ENCODE measurements around the gene ANXA4.

DNA sequence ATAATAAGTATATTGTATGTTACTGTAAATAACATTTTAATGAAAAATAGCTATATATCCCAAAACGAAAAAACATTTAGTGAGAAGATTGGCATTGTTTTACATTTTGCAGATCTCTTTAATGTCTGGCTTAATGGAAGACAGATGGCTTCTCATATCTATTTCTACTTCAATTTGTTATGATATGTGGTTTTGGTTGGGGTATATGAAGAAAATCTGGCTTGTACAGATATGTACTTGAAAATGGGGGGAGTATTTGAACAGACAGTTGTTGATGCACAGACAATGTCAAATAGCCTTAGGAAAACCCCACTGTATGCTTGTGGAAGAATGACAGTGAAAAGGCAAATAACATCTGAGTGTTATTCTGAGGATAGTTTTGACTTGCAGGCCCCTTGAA, 64.0 kb downstream of the ANXA4 start:
- no peak for TF ChIP-seq TCF7L2 (IDR thresholded peaks at IDR 0.05; ENCODE audit: low read depth, low read length)
- TF ChIP-seq, protein P1, sequence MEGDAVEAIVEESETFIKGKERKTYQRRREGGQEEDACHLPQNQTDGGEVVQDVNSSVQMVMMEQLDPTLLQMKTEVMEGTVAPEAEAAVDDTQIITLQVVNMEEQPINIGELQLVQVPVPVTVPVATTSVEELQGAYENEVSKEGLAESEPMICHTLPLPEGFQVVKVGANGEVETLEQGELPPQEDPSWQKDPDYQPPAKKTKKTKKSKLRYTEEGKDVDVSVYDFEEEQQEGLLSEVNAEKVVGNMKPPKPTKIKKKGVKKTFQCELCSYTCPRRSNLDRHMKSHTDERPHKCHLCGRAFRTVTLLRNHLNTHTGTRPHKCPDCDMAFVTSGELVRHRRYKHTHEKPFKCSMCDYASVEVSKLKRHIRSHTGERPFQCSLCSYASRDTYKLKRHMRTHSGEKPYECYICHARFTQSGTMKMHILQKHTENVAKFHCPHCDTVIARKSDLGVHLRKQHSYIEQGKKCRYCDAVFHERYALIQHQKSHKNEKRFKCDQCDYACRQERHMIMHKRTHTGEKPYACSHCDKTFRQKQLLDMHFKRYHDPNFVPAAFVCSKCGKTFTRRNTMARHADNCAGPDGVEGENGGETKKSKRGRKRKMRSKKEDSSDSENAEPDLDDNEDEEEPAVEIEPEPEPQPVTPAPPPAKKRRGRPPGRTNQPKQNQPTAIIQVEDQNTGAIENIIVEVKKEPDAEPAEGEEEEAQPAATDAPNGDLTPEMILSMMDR (CRISPR knock-in tag; IDR thresholded peaks at IDR 0.05): no peak

Measured in HepG2 (cell line).